ENCODE results near the gene ASMTL.
"Not testable (repeated sequence)": the region's sequence is repeated elsewhere in the genome, so short reads cannot be mapped to it uniquely, and the experiment has no call there.

The ASMTL gene, protein sequence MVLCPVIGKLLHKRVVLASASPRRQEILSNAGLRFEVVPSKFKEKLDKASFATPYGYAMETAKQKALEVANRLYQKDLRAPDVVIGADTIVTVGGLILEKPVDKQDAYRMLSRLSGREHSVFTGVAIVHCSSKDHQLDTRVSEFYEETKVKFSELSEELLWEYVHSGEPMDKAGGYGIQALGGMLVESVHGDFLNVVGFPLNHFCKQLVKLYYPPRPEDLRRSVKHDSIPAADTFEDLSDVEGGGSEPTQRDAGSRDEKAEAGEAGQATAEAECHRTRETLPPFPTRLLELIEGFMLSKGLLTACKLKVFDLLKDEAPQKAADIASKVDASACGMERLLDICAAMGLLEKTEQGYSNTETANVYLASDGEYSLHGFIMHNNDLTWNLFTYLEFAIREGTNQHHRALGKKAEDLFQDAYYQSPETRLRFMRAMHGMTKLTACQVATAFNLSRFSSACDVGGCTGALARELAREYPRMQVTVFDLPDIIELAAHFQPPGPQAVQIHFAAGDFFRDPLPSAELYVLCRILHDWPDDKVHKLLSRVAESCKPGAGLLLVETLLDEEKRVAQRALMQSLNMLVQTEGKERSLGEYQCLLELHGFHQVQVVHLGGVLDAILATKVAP

GRCh38 chrX:1452516-1453394 lies at the start of gene ASMTL:
Gene ASMTL, minus strand, starts transcription at chrX:1452909. Its CDS starts 69 bp downstream, at chrX:1452840.
- peak; percentile 97 for DNase-seq

DNA sequence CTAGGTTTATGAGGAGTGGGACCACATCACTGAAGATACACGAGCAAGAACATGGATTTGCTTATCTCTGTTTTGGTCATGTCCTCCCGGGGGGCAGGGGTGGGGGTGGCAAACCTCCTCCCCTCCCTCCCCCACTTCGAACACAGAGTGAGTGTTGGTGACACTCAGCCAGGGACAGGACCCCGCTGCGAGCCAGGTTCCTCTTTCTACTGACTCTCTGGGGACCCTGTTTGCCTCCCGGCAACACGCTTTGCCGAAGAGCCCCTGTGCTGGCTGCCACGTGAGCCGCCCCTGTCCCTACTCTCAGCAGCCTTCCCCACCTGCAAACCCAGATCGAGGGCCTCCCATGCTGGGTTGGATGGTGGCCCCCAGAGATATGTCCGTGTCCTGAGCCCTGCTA lies 49.5 kb upstream of the ASMTL start:
- no peak for DNase-seq

- no peak for DNase-seq
These were observed 48.3 kb upstream of the ASMTL start for GRCh38 chrX:1500701-1501624.

DNA sequence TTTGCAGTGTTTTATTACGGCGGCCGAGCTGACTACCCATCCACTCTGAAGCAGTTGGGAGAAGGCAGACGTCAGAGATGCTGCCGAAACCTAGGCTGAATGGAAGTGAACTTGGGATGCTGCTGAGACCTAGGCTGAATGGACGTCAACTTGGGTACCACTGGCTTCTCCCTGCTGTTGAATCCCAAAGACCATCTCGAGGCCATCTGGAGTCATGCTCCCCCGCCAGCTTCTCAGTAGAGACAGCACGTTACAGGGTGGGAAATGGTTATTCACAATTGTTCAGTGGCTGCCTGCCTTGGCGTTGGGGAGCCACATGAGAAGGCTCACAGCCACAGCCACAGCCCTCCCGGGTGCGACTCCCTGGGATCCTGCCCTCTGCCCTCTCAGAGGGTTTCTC lies 43.4 kb upstream of the ASMTL start:
- DNase-seq: no peak

- no peak for DNase-seq
These were observed 41.3 kb upstream of the ASMTL start for GRCh38 chrX:1493877-1494510.

- DNase-seq: no peak
These were observed 40.7 kb upstream of the ASMTL start for GRCh38 chrX:1493412-1493811.

DNA sequence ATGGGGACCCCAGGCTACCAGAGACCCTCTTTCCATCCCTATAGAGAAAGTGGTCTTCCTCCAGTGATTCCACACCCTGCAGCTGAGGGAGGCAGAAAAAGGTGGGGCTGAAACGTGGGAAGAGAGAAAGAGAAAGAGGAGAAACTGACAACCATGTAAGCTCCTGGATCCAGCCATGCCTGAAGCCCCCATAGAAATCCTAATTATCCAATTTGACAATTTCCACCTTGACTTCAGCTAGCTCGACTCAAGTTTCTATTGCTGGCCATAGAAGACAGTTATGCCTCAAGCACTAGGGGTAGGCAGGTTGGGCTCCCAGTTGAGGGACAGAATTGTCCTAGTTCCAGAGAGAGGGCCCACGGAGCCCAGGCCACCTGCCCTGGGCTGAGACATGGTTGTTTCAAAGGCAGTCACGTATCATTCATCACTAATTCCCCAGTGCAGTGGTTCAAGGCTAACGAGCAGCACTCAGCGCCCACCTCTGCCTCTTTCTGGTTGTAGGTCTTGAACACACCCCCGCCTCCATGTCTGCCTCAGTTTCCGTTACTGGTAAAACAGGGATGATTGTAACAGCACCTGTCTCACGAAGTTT lies 39.8 kb upstream of the ASMTL start:
- no peak for DNase-seq

- peak; percentile 16 for DNase-seq
These were observed 39.2 kb upstream of the ASMTL start for GRCh38 chrX:1491851-1492349.

GRCh38 chrX:1491248-1491647 lies 38.5 kb upstream of the ASMTL start:
- DNase-seq: not testable (repeated sequence)

DNA sequence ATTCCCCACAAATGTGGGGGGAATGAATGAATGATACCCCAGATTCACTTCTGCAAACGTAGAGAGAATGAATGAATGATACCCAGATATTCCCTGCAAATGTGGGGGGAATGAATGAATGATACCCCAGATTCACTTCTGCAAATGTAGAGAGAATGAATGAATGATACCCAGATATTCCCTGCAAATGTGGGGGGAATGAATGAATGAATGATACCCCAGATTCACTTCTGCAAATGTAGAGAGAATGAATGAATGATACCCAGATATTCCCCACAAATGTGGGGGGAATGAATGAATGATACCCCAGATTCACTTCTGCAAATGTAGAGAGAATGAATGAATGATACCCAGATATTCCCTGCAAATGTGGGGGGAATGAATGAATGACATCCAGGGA lies 38.0 kb upstream of the ASMTL start:
- not testable (repeated sequence) for DNase-seq

DNA sequence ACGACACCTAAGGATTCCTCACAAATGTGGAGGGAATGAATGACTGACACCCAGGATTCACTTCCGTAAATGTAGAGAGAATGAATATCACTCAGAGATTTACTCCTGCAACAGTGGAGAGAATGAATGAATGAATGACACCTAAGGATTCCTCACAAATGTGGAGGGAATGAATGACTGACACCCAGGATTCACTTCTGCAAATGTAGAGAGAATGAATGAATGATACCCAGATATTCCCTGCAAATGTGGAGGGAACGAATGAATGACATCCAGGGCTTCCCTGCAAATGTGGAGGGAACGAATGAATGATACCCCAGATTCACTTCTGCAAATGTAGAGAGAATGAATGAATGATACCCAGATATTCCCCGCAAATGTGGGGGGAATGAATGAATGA lies 36.6 kb upstream of the ASMTL start:
- DNase-seq: not testable (repeated sequence)

DNA sequence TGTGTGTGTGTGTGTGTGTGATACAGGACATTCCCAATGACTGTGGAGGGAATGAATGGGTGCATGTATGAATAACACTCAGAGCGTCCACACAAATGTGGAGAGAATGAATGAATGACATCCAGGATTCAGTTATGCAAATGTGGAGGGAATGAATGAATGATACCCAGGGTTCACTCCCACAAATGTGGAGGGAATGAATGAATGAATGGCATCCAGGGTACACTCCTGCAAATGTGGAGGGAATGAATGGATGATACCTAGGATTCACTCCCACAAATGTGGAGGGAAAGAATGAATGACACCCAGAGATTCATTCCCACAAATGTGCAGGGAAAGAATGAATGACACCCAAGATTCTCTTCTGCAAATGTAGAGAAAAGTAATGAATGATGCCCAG lies 36.0 kb upstream of the ASMTL start:
- no peak for DNase-seq

DNA sequence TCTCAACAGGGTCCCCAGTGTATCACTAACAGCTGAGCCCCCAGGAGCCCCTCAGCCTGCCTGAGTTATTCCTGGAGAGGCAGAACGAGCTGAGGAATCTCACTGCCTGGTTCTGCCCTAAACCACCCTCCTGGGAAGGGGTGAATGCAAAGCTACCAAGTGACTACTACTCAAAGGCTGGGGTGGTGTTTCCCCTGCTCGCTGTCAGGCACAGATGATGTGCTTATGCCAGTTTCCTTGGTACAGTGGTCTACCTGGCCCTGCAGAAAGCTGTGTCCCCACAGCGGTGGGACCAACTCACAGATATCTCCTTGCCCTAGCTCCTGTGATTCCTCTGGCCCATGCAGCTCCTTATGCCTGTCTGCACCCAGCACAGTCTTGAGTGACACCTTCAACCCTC lies 35.4 kb upstream of the ASMTL start:
- no peak for DNase-seq

DNA sequence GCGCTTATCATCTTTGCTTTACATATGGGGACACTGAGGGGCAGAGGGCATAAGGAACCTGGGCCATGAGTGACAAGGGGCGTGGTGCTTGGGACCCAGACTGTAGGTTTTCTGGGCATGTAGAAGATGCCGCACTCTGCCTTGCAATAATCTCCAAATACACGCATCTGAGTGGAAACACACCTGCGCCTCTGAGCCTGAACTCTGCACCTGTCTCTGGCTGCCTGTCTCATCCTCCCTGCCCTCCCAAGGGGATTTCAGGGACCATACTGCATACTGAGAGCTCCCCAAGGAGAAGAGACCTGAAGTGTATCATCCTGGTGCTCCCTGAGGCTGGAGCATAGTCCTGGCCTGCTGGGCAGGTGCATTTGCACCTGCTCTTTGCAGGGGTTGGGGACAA lies 34.7 kb upstream of the ASMTL start:
- no peak for DNase-seq

DNA sequence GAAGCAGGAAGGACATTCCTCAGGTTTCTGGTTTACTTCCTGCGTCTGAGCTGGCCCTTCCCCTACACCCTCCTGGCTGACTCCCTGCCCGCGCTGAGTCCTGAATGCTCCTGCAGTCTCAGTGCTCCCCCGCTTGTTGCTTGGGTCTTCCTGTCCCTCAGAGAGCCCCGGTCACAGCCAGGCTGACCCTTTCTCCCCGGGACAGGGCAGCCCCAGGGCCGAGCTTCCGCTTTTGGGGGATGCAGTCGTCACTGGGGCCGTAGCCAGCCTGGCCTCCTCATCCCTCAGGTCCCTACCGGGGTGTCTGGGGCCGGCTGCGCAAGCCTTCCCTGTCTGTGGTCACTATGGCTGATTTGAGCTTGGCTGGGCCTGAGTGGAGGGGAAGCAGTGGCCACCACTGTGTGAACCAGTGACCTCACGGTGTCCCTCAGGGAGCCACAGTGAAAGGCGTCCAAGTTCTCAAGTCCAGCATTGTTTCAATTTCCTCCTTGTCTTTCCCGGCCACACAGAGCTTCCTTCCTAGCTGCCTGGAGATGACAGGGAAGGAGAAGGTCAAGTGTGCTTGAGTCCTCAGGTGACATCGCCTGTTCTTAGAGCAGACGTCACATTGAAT lies 34.1 kb upstream of the ASMTL start:
- no peak for DNase-seq

GRCh38 chrX:1486177-1486576 lies 33.5 kb upstream of the ASMTL start:
- DNase-seq: no peak

- DNase-seq: no peak
These were observed 32.3 kb upstream of the ASMTL start for GRCh38 chrX:1485033-1485432.

DNA sequence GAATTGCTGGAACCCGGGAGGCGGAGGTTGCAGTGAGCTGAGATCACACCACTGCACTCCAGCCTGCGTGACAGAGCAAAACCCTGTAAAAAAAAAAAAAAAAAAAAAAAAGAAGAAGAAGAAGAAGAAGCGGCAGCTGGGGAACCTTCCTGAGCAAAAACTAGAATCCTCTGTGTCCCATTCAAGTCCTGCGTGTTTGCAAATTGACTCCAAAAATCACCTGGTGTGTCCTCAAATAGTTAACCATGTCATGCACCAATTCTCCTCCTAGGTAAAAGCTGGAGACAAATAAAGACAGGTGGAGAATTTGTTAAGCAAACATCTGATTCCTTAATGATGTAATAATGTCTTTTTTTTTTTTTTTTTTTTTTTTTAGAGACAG lies 31.9 kb upstream of the ASMTL start:
- DNase-seq: no peak

DNA sequence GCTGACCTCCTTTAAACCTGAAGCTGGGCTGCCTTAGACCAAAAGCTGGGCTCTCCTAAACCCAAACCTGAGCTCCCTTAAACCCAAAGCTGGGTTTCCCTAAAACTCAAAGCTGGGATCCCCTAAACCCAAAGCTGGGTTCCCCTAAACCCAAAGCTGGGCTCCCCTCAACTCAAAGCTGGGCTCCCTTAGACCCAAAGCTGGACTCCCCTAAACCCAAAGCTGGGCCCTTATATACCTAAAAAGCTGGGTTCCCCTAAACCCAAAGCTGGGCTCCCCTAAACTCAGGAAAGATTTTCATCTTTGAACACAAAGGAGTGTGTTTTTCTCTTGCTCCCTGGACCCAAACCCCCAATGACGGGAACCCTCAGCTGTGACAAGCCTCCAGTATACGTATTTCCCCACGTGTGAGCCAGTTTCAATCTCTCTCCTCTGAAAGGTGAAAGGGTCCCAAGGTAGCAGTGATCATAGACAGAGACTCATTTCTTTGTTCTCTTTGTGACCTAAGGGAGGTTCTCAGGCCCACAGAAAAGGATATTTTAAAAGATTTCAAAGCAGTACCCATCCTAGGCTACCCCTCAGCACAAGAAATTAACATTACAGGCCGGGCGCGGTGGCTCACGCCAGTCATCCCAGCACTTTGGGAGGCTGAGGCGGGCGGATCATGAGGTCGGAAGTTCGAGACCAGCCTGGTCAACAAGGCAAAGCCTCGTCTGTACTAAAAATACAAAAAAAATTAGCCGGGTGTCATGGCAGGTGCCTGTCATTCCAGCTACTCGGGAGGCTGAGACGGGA lies 31.3 kb upstream of the ASMTL start:
- no peak for DNase-seq

DNA sequence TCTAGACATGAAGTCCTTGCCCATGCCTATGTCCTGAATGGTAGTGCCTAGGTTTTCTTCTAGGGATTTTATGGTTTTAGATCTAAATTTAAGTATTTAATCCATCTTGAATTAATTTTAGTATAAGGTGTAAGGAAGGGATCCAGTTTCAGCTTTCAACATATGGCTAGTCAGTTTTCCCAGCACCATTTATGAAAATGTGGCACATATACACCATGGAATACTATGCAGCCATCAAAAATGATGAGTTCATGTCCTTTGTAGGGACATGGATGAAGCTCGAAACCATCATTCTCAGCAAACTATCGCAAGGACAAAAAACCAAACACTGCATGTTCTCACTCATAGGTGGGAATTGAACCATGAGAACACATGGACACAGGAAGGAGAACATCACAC lies 29.8 kb upstream of the ASMTL start:
- DNase-seq: not testable (repeated sequence)
